Measurements from ENCODE around the gene PGBD4.
"Not testable (repeated sequence)": the region's sequence is repeated elsewhere in the genome, so short reads cannot be mapped to it uniquely, and the experiment has no call there.

The PGBD4 gene

GRCh38 chr15:34114739-34115138 is 12.9 kb downstream of the PGBD4 start:
- DNase-seq, result no peak

- peak; percentile 34 for DNase-seq
Observed at GRCh38 chr15:34116620-34117019, 14.7 kb downstream of the PGBD4 start.

DNA sequence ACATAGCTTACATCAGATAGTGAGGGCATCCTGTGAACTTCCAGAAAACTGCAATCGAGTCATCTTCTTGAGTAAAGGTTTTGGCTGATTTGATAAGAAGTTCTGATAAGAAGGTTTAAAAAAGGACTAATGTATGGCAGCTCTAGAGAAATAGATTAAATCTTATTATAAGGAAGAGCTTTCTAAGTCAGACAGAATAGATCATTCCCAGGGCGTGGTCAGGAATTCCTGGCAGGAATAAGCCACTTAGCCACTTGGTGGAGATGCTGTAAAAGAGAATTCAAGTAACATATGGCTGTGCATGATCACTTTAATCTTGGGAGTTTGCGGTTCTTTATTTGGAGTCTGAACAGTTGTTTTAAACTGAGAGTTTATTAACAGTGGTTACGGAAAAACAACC is 17.4 kb downstream of the PGBD4 start:
- DNase-seq, result no peak

- not testable (repeated sequence) for DNase-seq
Observed at GRCh38 chr15:34120420-34120819, 18.5 kb downstream of the PGBD4 start.

DNA sequence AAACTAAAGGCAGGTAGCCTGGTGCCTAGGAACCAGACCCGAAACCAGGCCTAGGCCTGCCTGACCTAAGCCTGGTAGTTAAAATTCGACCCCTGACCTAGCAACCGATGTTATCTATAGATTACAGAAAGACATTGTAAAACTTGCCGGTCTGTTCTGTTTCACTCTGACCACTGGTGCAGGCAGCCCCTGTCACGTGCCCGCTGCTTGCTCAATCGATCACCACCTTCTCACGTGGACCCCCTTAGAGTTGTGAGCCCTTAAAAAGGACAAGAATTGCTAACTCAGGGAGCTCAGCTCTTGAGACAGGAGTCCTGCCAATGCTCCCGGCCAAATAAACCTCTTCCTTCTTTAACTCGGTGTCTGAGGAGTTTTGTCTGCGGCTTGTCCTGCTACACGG is 19.9 kb downstream of the PGBD4 start:
- DNase-seq, result not testable (repeated sequence)

DNA sequence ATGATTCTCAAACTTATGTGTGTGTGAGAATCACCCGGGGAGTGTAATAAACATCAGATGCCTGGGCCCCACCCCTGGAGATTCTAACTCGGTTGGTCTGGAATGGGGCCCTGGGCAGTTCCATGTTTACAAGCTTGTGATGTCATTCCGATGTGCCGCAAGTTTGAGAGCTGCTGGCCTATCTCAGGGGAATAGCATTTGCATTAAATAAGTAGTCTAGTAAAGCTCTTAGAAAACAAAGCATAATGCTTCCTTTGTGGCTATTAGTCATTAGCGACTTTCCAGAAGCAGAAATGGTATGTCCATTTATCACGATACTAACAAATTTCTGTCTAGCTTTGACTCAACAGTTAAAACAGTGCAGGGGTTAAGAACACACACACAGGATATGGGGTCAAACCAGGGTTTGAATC is 20.9 kb downstream of the PGBD4 start:
- DNase-seq, result no peak

DNA sequence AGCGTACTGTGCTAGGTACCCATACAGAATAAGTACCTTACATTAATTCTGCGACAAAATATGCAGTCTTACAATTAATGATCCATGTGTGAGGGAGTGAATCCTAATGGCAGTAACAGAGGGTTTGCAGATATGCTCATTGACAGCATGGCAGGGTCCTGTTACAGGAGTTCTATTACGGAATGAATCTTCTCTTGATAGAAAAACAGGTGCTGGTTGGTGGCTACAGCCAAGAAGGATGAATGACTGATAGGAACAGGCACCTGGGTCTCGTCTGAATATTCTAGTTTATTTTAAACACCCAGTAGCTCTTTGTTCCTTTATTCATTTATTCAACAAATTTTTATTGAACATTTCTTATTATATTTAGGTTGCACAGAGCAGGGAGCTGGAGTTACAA is 22.8 kb downstream of the PGBD4 start:
- no peak for DNase-seq

DNA sequence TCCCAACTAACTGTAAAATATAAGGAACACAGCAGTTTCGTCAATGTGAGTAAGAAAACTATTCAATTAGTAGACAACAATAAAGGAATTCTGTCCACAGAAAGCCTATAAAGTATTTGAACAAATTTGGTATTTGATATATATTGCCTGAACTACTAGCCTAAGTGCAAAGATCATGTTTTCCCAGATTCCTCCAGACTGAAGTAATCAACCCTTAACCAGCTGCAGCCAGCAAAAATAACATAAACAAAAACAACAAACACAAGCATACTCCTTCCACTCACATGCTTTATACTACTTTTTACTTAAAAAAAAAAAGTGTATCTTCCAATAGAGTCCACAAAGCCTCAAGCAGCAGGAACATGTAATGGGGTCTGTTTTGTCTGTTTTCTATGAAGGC is 24.1 kb downstream of the PGBD4 start:
- no peak for DNase-seq

DNA sequence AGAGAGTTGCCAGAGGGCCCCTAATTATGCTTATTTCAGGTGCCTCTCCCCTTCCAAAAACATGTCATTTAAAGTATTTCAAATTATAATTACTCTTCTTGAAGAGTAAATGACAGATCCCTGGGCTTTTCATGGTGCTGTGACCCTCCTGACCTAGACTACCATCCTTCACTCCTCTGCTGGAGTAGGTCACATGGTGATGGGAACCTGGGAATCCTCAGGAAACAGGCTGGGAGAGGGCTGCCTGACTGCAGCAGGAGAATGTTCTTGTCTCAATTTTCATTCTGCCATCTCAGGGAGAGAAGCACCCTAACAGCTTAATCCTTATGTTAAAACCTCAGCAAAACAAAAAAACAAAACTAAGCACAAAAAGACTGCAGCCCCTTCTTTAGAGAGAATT is 24.6 kb downstream of the PGBD4 start:
- DNase-seq, result no peak

DNA sequence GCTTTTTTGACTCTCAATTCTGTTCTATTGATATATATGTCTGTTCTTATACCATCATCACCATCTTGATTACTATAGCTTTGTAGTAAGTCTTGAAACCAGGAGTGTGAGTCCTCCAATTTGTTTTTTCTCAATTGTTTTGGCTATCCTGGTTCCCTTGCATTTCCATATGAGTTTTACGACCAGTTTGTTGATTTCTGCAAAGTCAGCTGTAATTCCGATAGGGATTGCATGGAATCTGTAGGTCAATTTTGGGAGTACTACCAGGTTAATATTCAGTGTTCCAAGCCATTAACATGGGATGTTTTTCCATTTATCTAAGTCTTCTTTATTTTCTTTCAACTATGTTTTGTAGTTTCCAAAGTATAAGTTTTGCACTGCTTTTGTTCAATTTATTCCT is 27.0 kb downstream of the PGBD4 start:
- DNase-seq, result no peak

DNA sequence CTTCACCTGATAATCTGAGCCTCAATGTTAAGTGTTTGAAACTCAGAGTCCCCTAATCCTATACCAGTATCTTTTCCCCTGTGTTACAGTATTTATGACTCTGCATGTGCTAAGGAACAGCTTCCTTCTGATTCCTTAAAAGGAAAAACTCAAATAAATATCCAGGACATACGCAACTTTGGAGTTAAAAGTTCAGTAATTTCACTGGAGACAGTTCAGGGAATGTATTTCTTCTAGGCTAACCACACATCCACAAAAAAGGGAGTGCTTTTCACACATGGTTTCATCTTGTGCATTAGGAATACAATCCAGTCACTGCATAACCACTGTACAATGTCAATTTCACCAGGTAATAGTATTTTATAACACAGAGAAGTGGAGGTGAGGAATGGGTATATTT is 31.0 kb downstream of the PGBD4 start:
- no peak for DNase-seq

GRCh38 chr15:34133511-34133910 is 31.6 kb downstream of the PGBD4 start:
- no peak for DNase-seq

- DNase-seq, result no peak
Observed at GRCh38 chr15:34147371-34148140, 45.7 kb downstream of the PGBD4 start.

- no peak for DNase-seq
Observed at GRCh38 chr15:34154725-34155204, 52.9 kb downstream of the PGBD4 start.

- no peak for DNase-seq
Observed at GRCh38 chr15:34155859-34156258, 54.0 kb downstream of the PGBD4 start.

Measured in left hindlimb (tissue), 1 donor.